Ovary (tissue), 9 donors: ENCODE data around the gene AK3. TPM values are rescaled to one million over a fixed set of nuclear protein-coding genes. Genes with fewer than 3 reads are reported as not detected.
"Not testable (repeated sequence)": the region's sequence is repeated elsewhere in the genome, so short reads cannot be mapped to it uniquely, and the experiment has no call there.

ENCODE experiments used
- DNase-seq, 5 donors: peaks; one replicate each; pipeline ENCODE4 v3.0.0-alpha.2; 2019 to 2020
- H3K27ac ChIP-seq, 2 donors: fragments of 200-600 bp; one replicate each; pipeline versions ENCODE4 v1.5.1 to v1.8.0; 2019 to 2022
- H3K27me3 ChIP-seq: fragments of 200-600 bp; one replicate; pipeline ENCODE4 v1.8.0; 2022
- H3K36me3 ChIP-seq: fragments of 200-600 bp; sonication (generic); one replicate; pipeline ENCODE4 v1.5.1; 2019
- H3K4me1 ChIP-seq: one replicate; pipeline ENCODE4 v1.8.1; 2013; ENCODE audit warnings: mild to moderate bottlenecking, moderate library complexity; ENCODE audit not compliant: insufficient read depth
- H3K4me3 ChIP-seq: fragments of 200-600 bp; sonication (generic); one replicate; pipeline ENCODE4 v1.5.1; 2017
- H3K9me3 ChIP-seq, 2 donors: fragments of 200-600 bp in 1 of 2; sonication (generic) in 1 of 2; one replicate each; pipeline versions ENCODE4 v1.5.1 to v1.8.1; 2013 to 2019; ENCODE audit warnings: mild to moderate bottlenecking in 1 of 2, moderate library complexity in 1 of 2
- CTCF ChIP-seq, 3 donors: fragments of 450-650 bp in 2 of 3; fragments of 200-600 bp in 1 of 3; IDR thresholded peaks; one replicate each; pipeline versions ENCODE4 v1.5.1 to v1.8.0; 2016 to 2022; ENCODE audit warnings: antibody characterized with exemption in 3 of 3, mild to moderate bottlenecking in 1 of 3
- EP300 ChIP-seq: sonication (generic); formaldehyde crosslinking; IDR thresholded peaks from one replicate; pipeline ENCODE4 v1.6.1; 2017; ENCODE audit warnings: antibody characterized with exemption
- POLR2A ChIP-seq: fragments of 450-650 bp; IDR thresholded peaks from one replicate; pipeline ENCODE4 v1.6.1; 2017; ENCODE audit warnings: antibody characterized with exemption, mild to moderate bottlenecking, moderate library complexity
- WGBS, 3 donors: extraction: QIAGEN DNeasy Blood & Tissue Kit in 1 of 3; methylation state at CpG; one replicate each; pipeline versions ENCODE4 v1.1.5 to v1.1.7; 2013 to 2017; 5-methylcytosine and 5-hydroxymethylcytosine counted together
- intact Hi-C, 4 donors: fragments of 100-400 bp; cut with DNase I; formaldehyde crosslinking; loops; one replicate each; pipeline versions ENCODE4 v1.11.0 to v1.15.1; 2022 to 2023
- polyA plus RNA-seq, 2 donors: library from polyadenylated mRNA; stranded (reverse); fragments of 200-250 nt in 1 of 2; fragments of 350-450 nt in 1 of 2; fragmentation: Illumina TruSeq in 1 of 2; extraction: RNeasy Lipid Tissue Mini Kit (QIAGEN cat#74804) in 1 of 2; gene quantifications; one replicate each; pipeline ENCODE4 v1.2.3, GENCODE V29; 2013 to 2014
- total RNA-seq, 7 donors: library from RNA; depleted of rRNA in 2 of 7; stranded (reverse); fragments of >200 nt in 2 of 7; fragmentation: NEBNext Ultra II Directional in 3 of 7; extraction: Animal tissue kit (Norgen Biotek cat#: 25700) in 3 of 7; gene quantifications; one replicate each; pipeline versions ENCODE4 v1.1.0 to v1.2.4, GENCODE V29; 2016 to 2023
- donor health status: DM: no; HTN: no; CAD: no; lungs with moderate emphysema.
- donor health status: DM: no; HTN: no; CAD: no.
- donor health status: Bipolar disorder and iron deficiency.
- donor health status: DM: yes; HTN: yes; CAD: no.
- donor health status: DM: no; HTN: no; CAD: no.
- donor health status: DM: yes; HTN: yes; CAD: no.

AK3 gene
- total and polyA plus RNA-seq, 9 donors = 49.8 to 88.7 (median 59.5) TPM

- no peak overlapping the region for H3K27ac ChIP-seq
- peaks cover 3% of the 10 kb centered on the region for H3K4me1 ChIP-seq
- no peaks in the 10 kb centered on the region for H3K9me3 ChIP-seq
- H3K36me3 ChIP-seq = no peaks in the 10 kb centered on the region
- intact Hi-C loops = loop anchor here in 3 of 4 donors (10.0 kb wide), 3 partner anchors 670 to 840 kb away; partner anchors contain the start of gene PLGRKT (in 1 of the 3)
- no peak overlapping the region for H3K4me3 ChIP-seq
- WGBS, 3 donors = 55 to 56% (median 55%) methylated on average over 5 of the region's 5 CpGs
- no peak for DNase-seq
- TF ChIP-seq POLR2A = no peak
- no peak for TF ChIP-seq CTCF (IDR thresholded peaks at IDR 0.05)
- no peaks in the 10 kb centered on the region for H3K27me3 ChIP-seq
Observed at GRCh38 chr9:4755026-4755609, 14.1 kb upstream of the AK3 start.

GRCh38 chr9:4754530-4754929 lies 13.5 kb upstream of the AK3 start:
- intact Hi-C loops = loop anchor here in 3 of 4 donors (10.0 kb wide), 3 partner anchors 670 to 840 kb away; partner anchors contain the start of gene PLGRKT (in 1 of the 3)
- H3K4me1 ChIP-seq, H3K4me3 ChIP-seq, H3K27me3 ChIP-seq, H3K9me3 ChIP-seq, H3K36me3 ChIP-seq, H3K27ac ChIP-seq, DNase-seq: not testable (repeated sequence)

GRCh38 chr9:4750023-4750673 lies 9.1 kb upstream of the AK3 start:
- intact Hi-C loops = loop anchor here in 3 of 4 donors (10.0 kb wide), 3 partner anchors 675 to 845 kb away; partner anchors contain the start of gene PLGRKT (in 1 of the 3)
- no peak for DNase-seq
- no peak overlapping the region for H3K27ac ChIP-seq
- WGBS, 3 donors = 23 to 31% (median 24%) methylated on average over 8 of the region's 8 CpGs
- no peaks in the 10 kb centered on the region for H3K27me3 ChIP-seq
- no peak overlapping the region for H3K4me3 ChIP-seq
- no peak for TF ChIP-seq POLR2A
- peak in 2 of 3 donors; percentile 33 to 46 for TF ChIP-seq CTCF (IDR thresholded peaks at IDR 0.05)
- no peaks in the 10 kb centered on the region for H3K9me3 ChIP-seq
- peaks cover under 1% of the 10 kb centered on the region for H3K4me1 ChIP-seq
- H3K36me3 ChIP-seq = no peaks in the 10 kb centered on the region

GRCh38 chr9:4748612-4749011 lies 7.6 kb upstream of the AK3 start:
- H3K27ac ChIP-seq = no peak overlapping the region
- DNase-seq = no peak
- intact Hi-C loops = loop anchor here in 2 of 4 donors (10.0 kb wide), 2 partner anchors 84 to 846 kb away; partner anchors contain the start of genes PLPP6 (in 2 of the 2) and SPATA6L (in 2 of the 2)
- no peaks in the 10 kb centered on the region for H3K4me1 ChIP-seq
- H3K27me3 ChIP-seq = no peaks in the 10 kb centered on the region
- TF ChIP-seq EP300 (no peak), POLR2A (no peak), CTCF (IDR thresholded peaks at IDR 0.05) (no peak)
- 93 to 95% (median 93%) methylated on average over 5 of the region's 5 CpGs for WGBS, 3 donors
- H3K36me3 ChIP-seq = no peaks in the 10 kb centered on the region
- no peaks in the 10 kb centered on the region for H3K9me3 ChIP-seq
- H3K4me3 ChIP-seq = no peak overlapping the region
